T follicular helper cell (primary cell): ENCODE results near the gene DAND5.

Experiments
- DNase-seq: peaks from one replicate; pipeline ENCODE4 v3.0.0-alpha.2; 2020; ENCODE audit warnings: low read depth

DAND5 gene

GRCh38 chr19:13022111-13022858, 52.9 kb downstream of the DAND5 start:
- DNase-seq = no peak

GRCh38 chr19:13022859-13023636, 53.7 kb downstream of the DAND5 start:
- no peak for DNase-seq

GRCh38 chr19:13023656-13024055, 54.3 kb downstream of the DAND5 start:
- DNase-seq = no peak
